Endothelial cell of umbilical vein (primary cell): ENCODE data around the gene HERPUD1. TPM values are rescaled to one million over a fixed set of nuclear protein-coding genes. Genes with fewer than 3 reads are reported as not detected.

Experiments used
- BruUV-seq: library from RNA; stranded (reverse); fragments of 400-500 nt; replicated peaks from 2 replicates; lab custom pipeline; 2021; lab: Mats Ljungman, UMichigan
- CTCF ChIA-PET: fragments of 300-600, 350-600 bp; sonication (Branson Sonifier 250); formaldehyde crosslinking; loops from one replicate; lab custom pipeline; 2021; ENCODE audit warnings: antibody characterized with exemption, inconsistent platforms; lab: Charles Lee
- POLR2A ChIA-PET: fragments of 300-600, 350-600 bp; sonication (Branson Sonifier 250); formaldehyde crosslinking; loops from one replicate; lab custom pipeline; 2021; ENCODE audit warnings: antibody characterized with exemption, inconsistent platforms; lab: Charles Lee
- DNase-seq: peaks from one replicate; pipeline ENCODE4 v3.0.0-alpha.2; 2011; ENCODE audit warnings: low read depth, low spot score
- FAIRE-seq: peaks from 2 replicates; lab custom pipeline; 2011; peaks lifted over from hg19 to GRCh38; lab: Jason Lieb, UNC
- H2AFZ ChIP-seq: 2 replicates; pipeline ENCODE4 v1.6.0; 2012; ENCODE audit warnings: low read depth, low read length, control low read depth, inconsistent platforms
- H3K27ac ChIP-seq: 2 replicates; pipeline ENCODE4 v1.5.1; 2011; ENCODE audit warnings: low read depth, mild to moderate bottlenecking, control low read depth, low read length, moderate library complexity; ENCODE audit not compliant: insufficient read depth
- H3K27me3 ChIP-seq, 2 experiments: 2 replicates each; pipeline versions ENCODE4 v1.6.0 to v1.6.1; 2011; ENCODE audit warnings: low read length in 2 of 2, mixed read lengths in 1 of 2; ENCODE audit not compliant: control insufficient read depth in 2 of 2, insufficient read depth in 2 of 2
- H3K36me3 ChIP-seq, 2 experiments: 2 replicates in 1 of 2; 3 replicates in 1 of 2; pipeline ENCODE4 v1.5.1; 2011; ENCODE audit warnings: low read length in 2 of 2, mild to moderate bottlenecking in 1 of 2, moderate library complexity in 1 of 2; ENCODE audit not compliant: control insufficient read depth in 2 of 2, insufficient read depth in 2 of 2; ENCODE audit errors: extremely low read depth in 1 of 2
- H3K4me1 ChIP-seq: 3 replicates; pipeline ENCODE4 v1.5.1; 2011; ENCODE audit warnings: mild to moderate bottlenecking, low read length; ENCODE audit not compliant: control insufficient read depth, insufficient read depth; ENCODE audit errors: extremely low read depth
- H3K4me2 ChIP-seq: 2 replicates; pipeline ENCODE4 v1.6.1; 2011; ENCODE audit warnings: low read length, control low read depth, mixed read lengths; ENCODE audit not compliant: insufficient read depth
- H3K4me3 ChIP-seq, 3 experiments: fragments of 200-600 bp in 1 of 3; sonication (generic), shearing (Covaris generic) in 1 of 3; replicated peaks in 1 of 3; 2 replicates each; pipeline ENCODE4 v1.5.1; 2011 to 2016; ENCODE audit warnings: control low read depth in 3 of 3, low read length in 3 of 3, mild to moderate bottlenecking in 2 of 3, inconsistent platforms in 1 of 3, low read depth in 1 of 3, moderate library complexity in 1 of 3; ENCODE audit not compliant: insufficient read depth in 1 of 3
- H3K79me2 ChIP-seq: 2 replicates; pipeline ENCODE4 v1.6.0; 2012; ENCODE audit warnings: low read length, inconsistent platforms; ENCODE audit not compliant: control insufficient read depth, insufficient read depth
- H3K9ac ChIP-seq: replicated peaks from 2 replicates; pipeline ENCODE3; 2011; ENCODE audit warnings: low read length, control low read depth; ENCODE audit not compliant: insufficient read depth; ENCODE audit errors: extremely low read depth
- H3K9me1 ChIP-seq: replicated peaks from 3 replicates; pipeline ENCODE4 v1.6.0; 2011; ENCODE audit warnings: mild to moderate bottlenecking, low read length; ENCODE audit not compliant: control insufficient read depth, insufficient read depth; ENCODE audit errors: extremely low read depth
- H3K9me3 ChIP-seq: replicated peaks from 2 replicates; pipeline ENCODE4 v1.5.1; 2012; ENCODE audit warnings: low read length, inconsistent platforms; ENCODE audit not compliant: control insufficient read depth, insufficient read depth
- H4K20me1 ChIP-seq: replicated peaks from 2 replicates; pipeline ENCODE3; 2011; ENCODE audit warnings: mild to moderate bottlenecking, low read length; ENCODE audit not compliant: control insufficient read depth, insufficient read depth; ENCODE audit errors: extremely low read depth
- EZH2 ChIP-seq: IDR thresholded peaks from 2 replicates; pipeline ENCODE4 v1.6.1; 2012; ENCODE audit warnings: borderline replicate concordance, low read depth, mild to moderate bottlenecking, moderate library complexity, low read length, inconsistent platforms; ENCODE audit not compliant: severe bottlenecking
- FOS ChIP-seq: IDR thresholded peaks from 2 replicates; pipeline ENCODE4 v1.6.1; 2011; ENCODE audit warnings: mild to moderate bottlenecking, low read length, moderate library complexity, borderline replicate concordance; ENCODE audit not compliant: insufficient read depth
- GATA2 ChIP-seq: IDR thresholded peaks from 2 replicates; pipeline ENCODE4 v1.7.0; 2011; ENCODE audit warnings: low read depth, mild to moderate bottlenecking, moderate library complexity, mixed read lengths, low read length; ENCODE audit not compliant: insufficient read length, insufficient read depth
- JUN ChIP-seq: IDR thresholded peaks from 2 replicates; pipeline ENCODE4 v1.6.1; 2011; ENCODE audit warnings: borderline replicate concordance, low read depth; ENCODE audit not compliant: insufficient read length, insufficient read depth
- MYC ChIP-seq: IDR thresholded peaks from one replicate; pipeline ENCODE4 v1.6.1; 2011; ENCODE audit warnings: mild to moderate bottlenecking, low read depth, low read length
- POLR2A ChIP-seq: IDR thresholded peaks from 2 replicates; pipeline ENCODE4 v1.6.1; 2012; ENCODE audit warnings: low read depth, mild to moderate bottlenecking, control low read depth, low read length
- POLR2AphosphoS5 ChIP-seq: IDR thresholded peaks from 2 replicates; pipeline ENCODE4 v1.6.1; 2012; ENCODE audit warnings: low read depth, mild to moderate bottlenecking, control low read depth, low read length, moderate library complexity; ENCODE audit not compliant: insufficient read depth
- dilution Hi-C: fragments of 300-500 bp; cut with MboI; formaldehyde crosslinking; loops from one replicate; pipeline ENCODE4 v1.15.0; 2019; ENCODE audit warnings: low sequenced_read_pairs; ENCODE audit not compliant: extremely low pct_ligation_motif_present
- intact Hi-C: fragments of 100-400 bp; cut with micrococcal nuclease; formaldehyde crosslinking; loops from one replicate; pipeline ENCODE4 v1.10.0; 2022
- polyA plus RNA-seq, 4 experiments: library from polyadenylated mRNA; depleted of rRNA in 3 of 4; stranded (reverse) in 3 of 4; unstranded in 1 of 4; fragments of >200 nt; gene quantifications; 2 replicates each; pipeline versions ENCODE4 v1.2.1 to v1.2.3, GENCODE V29; 2011 to 2012; ENCODE audit warnings: missing spikeins in 1 of 4
- total RNA-seq: library from RNA; stranded (reverse); gene quantifications from 2 replicates; pipeline ENCODE4 v1.2.3, GENCODE V29; 2021
- TF ChIP-seq, protein P1 (sequence below): IDR thresholded peaks from 2 replicates; pipeline ENCODE4 v1.6.1; 2011; ENCODE audit not compliant: insufficient read depth, insufficient read length
- TF ChIP-seq, protein P2 (sequence below), 2 donors: IDR thresholded peaks; 1 replicate in 1 of 2; 2 replicates in 1 of 2; pipeline ENCODE4 v1.5.1; 2011; ENCODE audit warnings: low read length in 2 of 2, mild to moderate bottlenecking in 2 of 2, moderate library complexity in 2 of 2, control low read depth in 1 of 2, inconsistent platforms in 1 of 2, low read depth in 1 of 2; ENCODE audit not compliant: insufficient read depth in 1 of 2; ENCODE audit errors: extremely low read depth in 1 of 2

HERPUD1 gene
- total and polyA plus RNA-seq, 2 donors (not counting 3 experiments of a cell fraction or from before 2014, with no cell fraction given) = 107 to 109 TPM

DNA sequence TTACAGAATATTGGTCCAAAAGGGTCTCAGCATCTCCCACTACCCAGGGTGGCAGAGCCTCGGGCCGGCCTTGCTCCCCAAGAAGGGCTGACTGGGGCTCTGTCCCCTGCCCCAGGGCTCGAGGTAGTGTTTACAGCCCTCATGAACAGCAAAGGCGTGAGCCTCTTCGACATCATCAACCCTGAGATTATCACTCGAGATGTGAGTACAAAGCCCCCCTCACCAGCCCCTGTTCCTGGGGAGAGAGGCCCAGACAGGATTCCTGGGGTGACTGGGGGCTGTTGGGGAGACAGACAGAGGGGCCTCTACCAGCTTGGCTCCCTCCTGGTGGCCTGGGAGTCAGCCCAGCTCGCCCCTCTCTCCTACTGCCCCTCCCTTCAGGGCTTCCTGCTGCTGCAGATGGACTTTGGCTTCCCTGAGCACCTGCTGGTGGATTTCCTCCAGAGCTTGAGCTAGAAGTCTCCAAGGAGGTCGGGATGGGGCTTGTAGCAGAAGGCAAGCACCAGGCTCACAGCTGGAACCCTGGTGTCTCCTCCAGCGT is 51.3 kb downstream of the HERPUD1 start:
- no TSS peak for BruUV-seq
- FAIRE-seq (no peak), DNase-seq (no peak)
- H3K4me1 ChIP-seq = peaks cover 2% of the 10 kb centered on the region
- no peaks in the 10 kb centered on the region for H4K20me1 ChIP-seq
- H3K9me3 ChIP-seq = no peaks in the 10 kb centered on the region
- no peak overlapping the region for H3K27ac ChIP-seq
- dilution Hi-C loops (no loop called here), intact Hi-C loops (no loop called here)
- no peaks in the 10 kb centered on the region for H3K9me1 ChIP-seq
- H3K36me3 ChIP-seq = no peaks in the 10 kb centered on the region
- H3K27me3 ChIP-seq = no peaks in the 10 kb centered on the region
- H3K79me2 ChIP-seq = no peaks in the 10 kb centered on the region
- H3K4me3 ChIP-seq = no peak overlapping the region
- no peak overlapping the region for H2AFZ ChIP-seq
- POLR2A ChIA-PET = no interaction called here
- H3K4me2 ChIP-seq = no peak overlapping the region
- H3K9ac ChIP-seq = no peak overlapping the region
- no peak for TF ChIP-seq FOS
- no peak for TF ChIP-seq POLR2AphosphoS5
- TF ChIP-seq JUN = no peak
- no peak for TF ChIP-seq GATA2
- TF ChIP-seq, protein P1, sequence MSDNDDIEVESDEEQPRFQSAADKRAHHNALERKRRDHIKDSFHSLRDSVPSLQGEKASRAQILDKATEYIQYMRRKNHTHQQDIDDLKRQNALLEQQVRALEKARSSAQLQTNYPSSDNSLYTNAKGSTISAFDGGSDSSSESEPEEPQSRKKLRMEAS = no peak
- no peak for TF ChIP-seq EZH2
- TF ChIP-seq, protein P2, sequence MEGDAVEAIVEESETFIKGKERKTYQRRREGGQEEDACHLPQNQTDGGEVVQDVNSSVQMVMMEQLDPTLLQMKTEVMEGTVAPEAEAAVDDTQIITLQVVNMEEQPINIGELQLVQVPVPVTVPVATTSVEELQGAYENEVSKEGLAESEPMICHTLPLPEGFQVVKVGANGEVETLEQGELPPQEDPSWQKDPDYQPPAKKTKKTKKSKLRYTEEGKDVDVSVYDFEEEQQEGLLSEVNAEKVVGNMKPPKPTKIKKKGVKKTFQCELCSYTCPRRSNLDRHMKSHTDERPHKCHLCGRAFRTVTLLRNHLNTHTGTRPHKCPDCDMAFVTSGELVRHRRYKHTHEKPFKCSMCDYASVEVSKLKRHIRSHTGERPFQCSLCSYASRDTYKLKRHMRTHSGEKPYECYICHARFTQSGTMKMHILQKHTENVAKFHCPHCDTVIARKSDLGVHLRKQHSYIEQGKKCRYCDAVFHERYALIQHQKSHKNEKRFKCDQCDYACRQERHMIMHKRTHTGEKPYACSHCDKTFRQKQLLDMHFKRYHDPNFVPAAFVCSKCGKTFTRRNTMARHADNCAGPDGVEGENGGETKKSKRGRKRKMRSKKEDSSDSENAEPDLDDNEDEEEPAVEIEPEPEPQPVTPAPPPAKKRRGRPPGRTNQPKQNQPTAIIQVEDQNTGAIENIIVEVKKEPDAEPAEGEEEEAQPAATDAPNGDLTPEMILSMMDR (IDR thresholded peaks at IDR 0.05; ENCODE audit: extremely low read depth in 1 of 2, insufficient read depth in 1 of 2, low read depth in 1 of 2, low read length in 2 of 2) = no peak
- no peak for TF ChIP-seq MYC
- TF ChIP-seq POLR2A = no peak
- CTCF ChIA-PET = interaction anchor here (0.7 to 2.1 kb wide), 4 partner anchors 16 to 109 kb away, joined by 3 to 8 read pairs (median 3); partner anchors contain the start of gene CPNE2
